Measurements from ENCODE around the gene KLC3.

KLC3 gene

GRCh38 chr19:45380107-45380506 is 39.6 kb downstream of the KLC3 start:
- no peak for DNase-seq

- DNase-seq, result no peak
These were observed 41.9 kb downstream of the KLC3 start for GRCh38 chr19:45382426-45382825.

GRCh38 chr19:45385392-45386221 is 45.1 kb downstream of the KLC3 start:
- DNase-seq, result no peak

DNA sequence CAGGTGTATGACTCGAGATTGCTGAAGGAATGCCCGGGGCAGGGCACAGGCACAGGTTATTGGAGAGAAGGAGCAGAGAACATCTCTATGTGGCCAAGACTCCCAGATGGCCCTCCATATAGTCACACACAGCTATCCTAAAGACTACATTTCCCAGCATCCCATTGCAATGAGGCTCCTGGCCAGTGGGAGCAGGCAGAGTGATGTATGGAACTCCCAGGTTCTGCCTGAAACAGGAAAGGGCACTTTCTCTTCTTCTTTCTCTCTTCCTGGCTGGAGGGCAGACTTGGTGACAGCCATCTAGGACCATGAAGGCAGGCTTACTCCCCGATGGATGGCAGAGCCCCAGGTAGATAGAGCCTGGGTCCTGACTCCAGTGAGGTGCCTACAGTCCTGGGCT is 50.8 kb downstream of the KLC3 start:
- peak; percentile 41 for DNase-seq

- DNase-seq, result no peak
These were observed 51.5 kb downstream of the KLC3 start for GRCh38 chr19:45391871-45392665.

GRCh38 chr19:45395821-45396617 is 55.5 kb downstream of the KLC3 start:
- DNase-seq, result no peak

DNA sequence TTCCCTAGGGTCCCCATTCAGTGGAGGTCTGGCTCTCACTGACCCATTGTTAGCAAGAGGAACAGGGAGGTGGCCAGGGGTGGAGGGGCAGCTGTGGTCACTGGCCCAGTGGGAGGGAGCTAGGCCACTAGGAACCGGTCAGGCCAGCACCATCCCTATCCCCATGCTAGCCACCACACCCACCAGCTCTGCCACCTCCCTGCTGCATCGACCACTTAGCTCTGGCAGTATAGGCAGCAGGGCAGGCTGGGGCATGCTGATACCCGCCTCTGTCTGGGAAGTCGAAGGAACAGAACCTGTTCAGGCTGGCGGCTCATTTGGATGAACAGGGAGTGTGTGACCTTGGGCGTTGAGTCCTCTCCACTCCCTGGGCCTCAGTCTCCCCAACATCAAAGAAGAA is 59.6 kb downstream of the KLC3 start:
- no peak for DNase-seq

All from suppressor macrophage treated with lipopolysaccharide for 4 hours (primary cell).